Measurements from ENCODE around the gene KRABD2.
"Not testable (repeated sequence)": the region's sequence is repeated elsewhere in the genome, so short reads cannot be mapped to it uniquely, and the experiment has no call there.

The KRABD2 gene

DNA sequence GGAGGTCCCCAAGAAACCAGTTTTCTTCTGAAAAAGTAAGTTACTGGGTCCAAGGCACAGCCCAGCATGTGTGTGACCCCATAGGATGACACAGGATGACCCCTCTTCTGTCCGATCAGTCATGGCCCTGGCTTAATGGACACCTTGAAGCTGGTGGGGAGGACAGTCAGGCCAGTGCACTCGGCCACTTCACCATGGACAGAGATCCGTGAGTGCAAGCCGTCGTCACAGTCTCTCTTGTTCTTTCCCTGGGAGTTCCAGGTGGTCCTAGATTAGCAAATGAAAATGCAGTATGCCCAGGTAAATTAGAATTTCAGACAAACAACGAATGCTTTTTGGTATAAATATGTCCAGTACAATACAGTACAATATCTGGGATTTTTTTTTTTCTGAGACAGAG is 22.5 kb upstream of the KRABD2 start:
- peaks cover 7% of the 10 kb centered on the region for H3K27me3 ChIP-seq (ENCODE audit: control insufficient read depth, extremely low read depth, insufficient read depth, low read length)
- H2AFZ ChIP-seq (ENCODE audit: control insufficient read depth, low read length) = no peak overlapping the region
- H3K4me2 ChIP-seq (ENCODE audit: control insufficient read depth, extremely low read depth, insufficient read depth, low read depth, low read length) = no peak overlapping the region
- H3K79me2 ChIP-seq (ENCODE audit: control insufficient read depth, insufficient read depth, low read length) = no peaks in the 10 kb centered on the region
- H3K9me3 ChIP-seq (ENCODE audit: control insufficient read depth, low read depth, low read length) = no peaks in the 10 kb centered on the region
- TF ChIP-seq, protein P1, sequence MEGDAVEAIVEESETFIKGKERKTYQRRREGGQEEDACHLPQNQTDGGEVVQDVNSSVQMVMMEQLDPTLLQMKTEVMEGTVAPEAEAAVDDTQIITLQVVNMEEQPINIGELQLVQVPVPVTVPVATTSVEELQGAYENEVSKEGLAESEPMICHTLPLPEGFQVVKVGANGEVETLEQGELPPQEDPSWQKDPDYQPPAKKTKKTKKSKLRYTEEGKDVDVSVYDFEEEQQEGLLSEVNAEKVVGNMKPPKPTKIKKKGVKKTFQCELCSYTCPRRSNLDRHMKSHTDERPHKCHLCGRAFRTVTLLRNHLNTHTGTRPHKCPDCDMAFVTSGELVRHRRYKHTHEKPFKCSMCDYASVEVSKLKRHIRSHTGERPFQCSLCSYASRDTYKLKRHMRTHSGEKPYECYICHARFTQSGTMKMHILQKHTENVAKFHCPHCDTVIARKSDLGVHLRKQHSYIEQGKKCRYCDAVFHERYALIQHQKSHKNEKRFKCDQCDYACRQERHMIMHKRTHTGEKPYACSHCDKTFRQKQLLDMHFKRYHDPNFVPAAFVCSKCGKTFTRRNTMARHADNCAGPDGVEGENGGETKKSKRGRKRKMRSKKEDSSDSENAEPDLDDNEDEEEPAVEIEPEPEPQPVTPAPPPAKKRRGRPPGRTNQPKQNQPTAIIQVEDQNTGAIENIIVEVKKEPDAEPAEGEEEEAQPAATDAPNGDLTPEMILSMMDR (optimal IDR thresholded peaks at IDR 0.05 in 1 of 3, IDR thresholded peaks at IDR 0.05 in 1 of 3, conservative IDR thresholded peaks at IDR 0.05 in 1 of 3; ENCODE audit: extremely low read depth in 1 of 3, insufficient read depth in 2 of 3, low read length in 3 of 3) = no peak
- TF ChIP-seq EZH2 (IDR thresholded peaks at IDR 0.05; ENCODE audit: low read length) = no peak
- dilution Hi-C loops (cut with MboI; ENCODE audit: extremely low pct_ligation_motif_present, low sequenced_read_pairs) = no loop called here
- DNase-seq (ENCODE audit: low read depth, low spot score) = no peak
- no peak overlapping the region for H3K9ac ChIP-seq (ENCODE audit: control insufficient read depth, extremely low read depth, insufficient read depth, low read length)
- peaks cover 4% of the 10 kb centered on the region for H3K4me1 ChIP-seq (ENCODE audit: control insufficient read depth, extremely low read depth, insufficient read depth, low read length)
- H3K4me3 ChIP-seq (ENCODE audit: control insufficient read depth in 2 of 3, extremely low read depth in 1 of 3, insufficient read depth in 2 of 3, low read depth in 1 of 3, low read length in 3 of 3) = no peak overlapping the region
- H4K20me1 ChIP-seq (ENCODE audit: control insufficient read depth, extremely low read depth, insufficient read depth, low read length) = no peaks in the 10 kb centered on the region
- FAIRE-seq = no peak
- no peaks in the 10 kb centered on the region for H3K9me1 ChIP-seq (ENCODE audit: control insufficient read depth, extremely low read depth, insufficient read depth, low read length)
- H3K36me3 ChIP-seq (ENCODE audit: control insufficient read depth in 2 of 2, extremely low read depth in 1 of 2, insufficient read depth in 2 of 2, low read length in 2 of 2) = no peaks in the 10 kb centered on the region
- no peak overlapping the region for H3K27ac ChIP-seq (ENCODE audit: control insufficient read depth, insufficient read depth, low read length)

GRCh38 chr17:8397636-8398035 is 21.1 kb upstream of the KRABD2 start, which contains the start of gene RNF222:
RNF222 (minus strand) TSS chr17:8397827; CDS start chr17:8393461, 4,366 bp downstream.
- Histone ChIP-seq H3K9me3 (ENCODE audit: control insufficient read depth, low read depth, low read length) (no peaks in the 10 kb centered on the region), H3K4me2 (ENCODE audit: control insufficient read depth, extremely low read depth, insufficient read depth, low read depth, low read length) (no peak within 1 kb of the TSS), H3K9me1 (ENCODE audit: control insufficient read depth, extremely low read depth, insufficient read depth, low read length) (no peaks in the 10 kb centered on the region), H3K27ac (ENCODE audit: control insufficient read depth, insufficient read depth, low read length) (no peak within 1 kb of the TSS), H3K4me3 (ENCODE audit: control insufficient read depth in 2 of 3, extremely low read depth in 1 of 3, insufficient read depth in 2 of 3, low read depth in 1 of 3, low read length in 3 of 3) (no peak within 1 kb of the TSS), H3K4me1 (ENCODE audit: control insufficient read depth, extremely low read depth, insufficient read depth, low read length) (peaks cover 15% of the 10 kb centered on the region), H3K9ac (ENCODE audit: control insufficient read depth, extremely low read depth, insufficient read depth, low read length) (no peak within 1 kb of the TSS), H3K27me3 (ENCODE audit: control insufficient read depth, extremely low read depth, insufficient read depth, low read length) (peaks cover 7% of the 10 kb centered on the region), H3K36me3 (ENCODE audit: control insufficient read depth in 2 of 2, extremely low read depth in 1 of 2, insufficient read depth in 2 of 2, low read length in 2 of 2) (no peaks in the 10 kb centered on the region), H3K79me2 (ENCODE audit: control insufficient read depth, insufficient read depth, low read length) (no peaks in the 10 kb centered on the region), H2AFZ (ENCODE audit: control insufficient read depth, low read length) (no peak within 1 kb of the TSS), H4K20me1 (ENCODE audit: control insufficient read depth, extremely low read depth, insufficient read depth, low read length) (no peaks in the 10 kb centered on the region)
- TF ChIP-seq, protein P1 (optimal IDR thresholded peaks at IDR 0.05 in 1 of 3, IDR thresholded peaks at IDR 0.05 in 1 of 3, conservative IDR thresholded peaks at IDR 0.05 in 1 of 3; ENCODE audit: extremely low read depth in 1 of 3, insufficient read depth in 2 of 3, low read length in 3 of 3) = no peak
- no peak for TF ChIP-seq EZH2 (IDR thresholded peaks at IDR 0.05; ENCODE audit: low read length)
- FAIRE-seq = no peak
- dilution Hi-C loops (cut with MboI; ENCODE audit: extremely low pct_ligation_motif_present, low sequenced_read_pairs) = no loop called here
- no peak for DNase-seq (ENCODE audit: low read depth, low spot score)

- H3K4me2 ChIP-seq (ENCODE audit: control insufficient read depth, extremely low read depth, insufficient read depth, low read depth, low read length); H3K4me3 ChIP-seq (ENCODE audit: control insufficient read depth in 2 of 3, extremely low read depth in 1 of 3, insufficient read depth in 2 of 3, low read depth in 1 of 3, low read length in 3 of 3); H2AFZ ChIP-seq (ENCODE audit: control insufficient read depth, low read length); H3K36me3 ChIP-seq (ENCODE audit: control insufficient read depth in 2 of 2, extremely low read depth in 1 of 2, insufficient read depth in 2 of 2, low read length in 2 of 2); dilution Hi-C loops (cut with MboI; ENCODE audit: extremely low pct_ligation_motif_present, low sequenced_read_pairs); H3K27ac ChIP-seq (ENCODE audit: control insufficient read depth, insufficient read depth, low read length); H3K79me2 ChIP-seq (ENCODE audit: control insufficient read depth, insufficient read depth, low read length); H3K27me3 ChIP-seq (ENCODE audit: control insufficient read depth, extremely low read depth, insufficient read depth, low read length); H4K20me1 ChIP-seq (ENCODE audit: control insufficient read depth, extremely low read depth, insufficient read depth, low read length); H3K9ac ChIP-seq (ENCODE audit: control insufficient read depth, extremely low read depth, insufficient read depth, low read length); DNase-seq (ENCODE audit: low read depth, low spot score); H3K9me3 ChIP-seq (ENCODE audit: control insufficient read depth, low read depth, low read length); H3K9me1 ChIP-seq (ENCODE audit: control insufficient read depth, extremely low read depth, insufficient read depth, low read length): not testable (repeated sequence)
- peaks cover 27% of the 10 kb centered on the region for H3K4me1 ChIP-seq (ENCODE audit: control insufficient read depth, extremely low read depth, insufficient read depth, low read length)
- FAIRE-seq = peak; percentile 20
Observed at GRCh38 chr17:8394497-8394896, 18.0 kb upstream of the KRABD2 start.
